SK-N-SH treated with all-trans-retinoic acid at 6 μM for 48 hours (cell line): ENCODE data around the gene RBM24.

Source experiments
- ATAC-seq: fragments of 200-7000 bp; cut with Tn5 transposase; 3 replicates; pipeline ENCODE4 v1.9.1; 2020; ENCODE audit warnings: mild to moderate bottlenecking, moderate library complexity
- ARNTL ChIP-seq: fragments of 450-650 bp; formaldehyde crosslinking; IDR thresholded peaks from 2 replicates; pipeline ENCODE4 v1.5.0; 2020; ENCODE audit warnings: low read depth, mild to moderate bottlenecking, moderate library complexity, borderline replicate concordance
- BACH2 ChIP-seq: fragments of 250-450 bp; sonication (Bioruptor Pico); IDR thresholded peaks from 2 replicates; pipeline ENCODE4 v1.9.0; 2021; ENCODE audit warnings: mild to moderate bottlenecking, borderline replicate concordance
- CSDC2 ChIP-seq: fragments of 250-450 bp; sonication (Bioruptor Pico); IDR thresholded peaks from 2 replicates; pipeline ENCODE4 v1.5.0; 2020; ENCODE audit warnings: mild to moderate bottlenecking, moderate library complexity
- ESRRG ChIP-seq: fragments of 250-450 bp; sonication (Bioruptor Pico); IDR thresholded peaks from 2 replicates; pipeline ENCODE4 v1.6.1; 2021; ENCODE audit warnings: mild to moderate bottlenecking
- GLIS3 ChIP-seq: fragments of 250-450 bp; sonication (Bioruptor Pico); IDR thresholded peaks from 2 replicates; pipeline ENCODE4 v1.5.0; 2020; ENCODE audit warnings: mild to moderate bottlenecking, moderate library complexity
- ISL1 ChIP-seq: fragments of 250-450 bp; sonication (Bioruptor Pico); IDR thresholded peaks from 2 replicates; pipeline ENCODE4 v2.1.2; 2022; ENCODE audit warnings: mild to moderate bottlenecking, moderate library complexity
- OSR1 ChIP-seq: fragments of 250-450 bp; sonication (Bioruptor Pico); IDR thresholded peaks from 2 replicates; pipeline ENCODE4 v1.8.0; 2022; ENCODE audit warnings: moderate library complexity, mild to moderate bottlenecking, inconsistent platforms
- PPARA ChIP-seq: fragments of 250-450 bp; sonication (Bioruptor Pico); IDR thresholded peaks from 2 replicates; pipeline ENCODE4 v1.5.0; 2020; ENCODE audit warnings: mild to moderate bottlenecking, borderline replicate concordance
- RARB ChIP-seq: fragments of 250-450 bp; sonication (Bioruptor Pico); IDR thresholded peaks from 2 replicates; pipeline ENCODE4 v1.8.0; 2021; ENCODE audit warnings: mild to moderate bottlenecking, moderate library complexity
- SNAI2 ChIP-seq: fragments of 250-450 bp; sonication (Bioruptor Pico); IDR thresholded peaks from 2 replicates; pipeline ENCODE4 v1.5.0; 2020; ENCODE audit warnings: mild to moderate bottlenecking, moderate library complexity
- TCF4 ChIP-seq: fragments of 250-450 bp; sonication (Bioruptor Pico); IDR thresholded peaks from 2 replicates; pipeline ENCODE4 v1.8.0; 2021; ENCODE audit warnings: mild to moderate bottlenecking, moderate library complexity, borderline replicate concordance
- TOX ChIP-seq: fragments of 250-450 bp; sonication (Bioruptor Pico); IDR thresholded peaks from 2 replicates; pipeline ENCODE4 v1.8.0; 2021; ENCODE audit warnings: mild to moderate bottlenecking, moderate library complexity, borderline replicate concordance
- ZC3H10 ChIP-seq: fragments of 250-450 bp; sonication (Bioruptor Pico); IDR thresholded peaks from 2 replicates; pipeline ENCODE4 v1.5.1; 2021; ENCODE audit warnings: mild to moderate bottlenecking, moderate library complexity
- ZFP3 ChIP-seq: fragments of 250-450 bp; sonication (Bioruptor Pico); IDR thresholded peaks from 2 replicates; pipeline ENCODE4 v1.5.0; 2020; ENCODE audit warnings: mild to moderate bottlenecking, moderate library complexity
- ZFP30 ChIP-seq: fragments of 450-650 bp; formaldehyde crosslinking; IDR thresholded peaks from 2 replicates; pipeline ENCODE4 v1.5.0; 2022; ENCODE audit warnings: mild to moderate bottlenecking, moderate library complexity
- ZNF565 ChIP-seq: fragments of 450-650 bp; formaldehyde crosslinking; conservative IDR thresholded peaks from 2 replicates; pipeline ENCODE4 v1.5.0; 2020; ENCODE audit warnings: low read depth, mild to moderate bottlenecking, moderate library complexity
- ZNF8 ChIP-seq: fragments of 450-650 bp; formaldehyde crosslinking; IDR thresholded peaks from 2 replicates; pipeline ENCODE4 v1.5.0; 2020; ENCODE audit warnings: mild to moderate bottlenecking, moderate library complexity
- TF ChIP-seq, protein P1 (sequence below): fragments of 250-450 bp; sonication (Bioruptor Pico); IDR thresholded peaks from 2 replicates; pipeline ENCODE4 v1.5.0; 2020; ENCODE audit warnings: mild to moderate bottlenecking, moderate library complexity
- TF ChIP-seq, protein P2 (sequence below): fragments of 250-450 bp; sonication (Bioruptor Pico); IDR thresholded peaks from 2 replicates; pipeline ENCODE4 v1.8.0; 2021; ENCODE audit warnings: low read depth, mild to moderate bottlenecking, moderate library complexity, borderline replicate concordance
- TF ChIP-seq, protein P3 (sequence below): fragments of 250-450 bp; sonication (Bioruptor Pico); IDR thresholded peaks from 2 replicates; pipeline ENCODE4 v1.8.0; 2020; ENCODE audit warnings: mild to moderate bottlenecking, moderate library complexity, borderline replicate concordance
- TF ChIP-seq, protein P4 (sequence below): fragments of 250-450 bp; sonication (Bioruptor Pico); IDR thresholded peaks from 2 replicates; pipeline ENCODE4 v1.5.1; 2020; ENCODE audit warnings: low read depth, mild to moderate bottlenecking, moderate library complexity

The RBM24 gene

DNA sequence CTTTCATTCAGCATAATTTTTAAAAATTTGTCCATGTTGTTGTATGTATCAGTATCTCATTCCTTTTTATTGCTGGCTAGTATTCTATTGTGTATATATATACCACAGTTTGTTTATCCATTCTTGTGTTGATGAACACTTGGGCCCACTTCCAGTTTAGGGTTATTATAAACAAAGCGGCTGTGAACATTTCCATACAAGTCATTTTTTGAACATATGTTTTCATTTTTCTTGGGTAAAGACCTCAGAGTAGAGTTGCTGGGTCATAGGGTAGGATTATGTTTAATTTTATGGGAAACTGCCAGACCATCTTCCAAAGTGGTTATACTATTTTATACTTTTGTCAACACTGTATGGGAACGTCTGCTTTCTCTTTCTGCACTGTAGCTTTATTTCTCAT lies 55.3 kb downstream of the RBM24 start:
- no peak for ATAC-seq
- TF ChIP-seq ZNF565 (no peak), ZNF8 (CRISPR knock-in tag) (peak; percentile 68; the same call in 1 of the 2 replicates)

DNA sequence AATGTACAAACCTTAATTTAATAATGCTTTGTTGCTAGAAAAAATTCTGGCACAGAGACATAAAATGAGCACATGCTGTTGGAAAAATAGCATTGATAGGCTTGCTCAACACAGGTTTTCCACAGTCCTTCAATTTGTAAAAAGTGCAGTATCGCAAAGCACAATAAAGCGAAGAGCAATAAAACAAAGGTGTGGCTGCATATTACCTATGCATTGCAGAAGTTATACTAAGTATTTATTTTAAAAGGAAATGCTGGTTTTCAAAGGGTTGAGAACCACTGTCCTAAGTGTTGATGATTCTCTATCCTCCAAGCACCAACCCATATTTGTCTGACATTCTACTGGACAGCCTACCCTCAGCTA lies 58.1 kb downstream of the RBM24 start:
- TF ChIP-seq, protein P1, sequence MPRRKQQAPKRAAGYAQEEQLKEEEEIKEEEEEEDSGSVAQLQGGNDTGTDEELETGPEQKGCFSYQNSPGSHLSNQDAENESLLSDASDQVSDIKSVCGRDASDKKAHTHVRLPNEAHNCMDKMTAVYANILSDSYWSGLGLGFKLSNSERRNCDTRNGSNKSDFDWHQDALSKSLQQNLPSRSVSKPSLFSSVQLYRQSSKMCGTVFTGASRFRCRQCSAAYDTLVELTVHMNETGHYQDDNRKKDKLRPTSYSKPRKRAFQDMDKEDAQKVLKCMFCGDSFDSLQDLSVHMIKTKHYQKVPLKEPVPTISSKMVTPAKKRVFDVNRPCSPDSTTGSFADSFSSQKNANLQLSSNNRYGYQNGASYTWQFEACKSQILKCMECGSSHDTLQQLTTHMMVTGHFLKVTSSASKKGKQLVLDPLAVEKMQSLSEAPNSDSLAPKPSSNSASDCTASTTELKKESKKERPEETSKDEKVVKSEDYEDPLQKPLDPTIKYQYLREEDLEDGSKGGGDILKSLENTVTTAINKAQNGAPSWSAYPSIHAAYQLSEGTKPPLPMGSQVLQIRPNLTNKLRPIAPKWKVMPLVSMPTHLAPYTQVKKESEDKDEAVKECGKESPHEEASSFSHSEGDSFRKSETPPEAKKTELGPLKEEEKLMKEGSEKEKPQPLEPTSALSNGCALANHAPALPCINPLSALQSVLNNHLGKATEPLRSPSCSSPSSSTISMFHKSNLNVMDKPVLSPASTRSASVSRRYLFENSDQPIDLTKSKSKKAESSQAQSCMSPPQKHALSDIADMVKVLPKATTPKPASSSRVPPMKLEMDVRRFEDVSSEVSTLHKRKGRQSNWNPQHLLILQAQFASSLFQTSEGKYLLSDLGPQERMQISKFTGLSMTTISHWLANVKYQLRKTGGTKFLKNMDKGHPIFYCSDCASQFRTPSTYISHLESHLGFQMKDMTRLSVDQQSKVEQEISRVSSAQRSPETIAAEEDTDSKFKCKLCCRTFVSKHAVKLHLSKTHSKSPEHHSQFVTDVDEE (CRISPR knock-in tag), result no peak
- no peak for TF ChIP-seq CSDC2 (CRISPR knock-in tag)
- TF ChIP-seq, all 23 proteins: peak for 0
- ATAC-seq, result no peak

DNA sequence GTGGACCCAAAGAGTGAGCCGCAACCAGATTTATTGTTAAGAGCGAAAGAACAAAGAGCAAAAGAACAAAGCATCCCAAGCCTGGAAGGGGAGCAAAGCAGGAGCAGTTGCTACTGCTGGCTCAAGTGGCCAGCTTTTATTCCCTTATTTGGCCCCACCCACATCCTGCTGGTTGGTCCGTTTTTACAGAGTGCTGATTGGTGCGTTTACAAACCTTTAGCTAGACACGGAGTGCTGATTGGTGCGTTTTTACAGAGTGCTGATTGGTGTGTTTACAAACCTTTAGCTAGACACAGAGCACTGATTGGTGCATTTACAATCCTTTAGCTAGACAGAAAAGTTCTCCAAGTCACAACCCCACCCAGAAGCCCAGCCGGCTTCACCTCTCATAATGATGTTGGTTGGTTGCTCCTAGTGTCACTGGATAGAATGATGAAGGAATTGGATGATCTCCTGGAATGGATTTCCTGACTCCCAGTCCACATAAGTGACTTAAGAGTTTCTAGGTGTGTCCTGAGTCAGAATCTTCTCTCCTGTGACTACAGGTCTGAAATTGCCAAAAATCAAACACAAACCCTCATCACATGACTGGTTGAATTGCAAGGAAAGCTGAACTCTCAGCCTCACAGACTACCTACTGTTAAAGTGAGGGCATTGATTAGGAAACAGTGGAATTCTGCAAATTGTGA lies 60.1 kb downstream of the RBM24 start:
- no peak for TF ChIP-seq RARB (CRISPR knock-in tag)
- TF ChIP-seq, protein P2, sequence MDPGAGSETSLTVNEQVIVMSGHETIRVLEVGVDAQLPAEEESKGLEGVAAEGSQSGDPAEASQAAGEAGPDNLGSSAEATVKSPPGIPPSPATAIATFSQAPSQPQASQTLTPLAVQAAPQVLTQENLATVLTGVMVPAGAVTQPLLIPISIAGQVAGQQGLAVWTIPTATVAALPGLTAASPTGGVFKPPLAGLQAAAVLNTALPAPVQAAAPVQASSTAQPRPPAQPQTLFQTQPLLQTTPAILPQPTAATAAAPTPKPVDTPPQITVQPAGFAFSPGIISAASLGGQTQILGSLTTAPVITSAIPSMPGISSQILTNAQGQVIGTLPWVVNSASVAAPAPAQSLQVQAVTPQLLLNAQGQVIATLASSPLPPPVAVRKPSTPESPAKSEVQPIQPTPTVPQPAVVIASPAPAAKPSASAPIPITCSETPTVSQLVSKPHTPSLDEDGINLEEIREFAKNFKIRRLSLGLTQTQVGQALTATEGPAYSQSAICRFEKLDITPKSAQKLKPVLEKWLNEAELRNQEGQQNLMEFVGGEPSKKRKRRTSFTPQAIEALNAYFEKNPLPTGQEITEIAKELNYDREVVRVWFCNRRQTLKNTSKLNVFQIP (CRISPR knock-in tag), result no peak
- no peak for TF ChIP-seq TOX (CRISPR knock-in tag)
- no peak for TF ChIP-seq ZNF8 (CRISPR knock-in tag)
- no peak for TF ChIP-seq ZC3H10 (CRISPR knock-in tag)
- no peak for TF ChIP-seq SNAI2 (CRISPR knock-in tag)
- TF ChIP-seq BACH2 (CRISPR knock-in tag), result no peak
- TF ChIP-seq, protein P3, sequence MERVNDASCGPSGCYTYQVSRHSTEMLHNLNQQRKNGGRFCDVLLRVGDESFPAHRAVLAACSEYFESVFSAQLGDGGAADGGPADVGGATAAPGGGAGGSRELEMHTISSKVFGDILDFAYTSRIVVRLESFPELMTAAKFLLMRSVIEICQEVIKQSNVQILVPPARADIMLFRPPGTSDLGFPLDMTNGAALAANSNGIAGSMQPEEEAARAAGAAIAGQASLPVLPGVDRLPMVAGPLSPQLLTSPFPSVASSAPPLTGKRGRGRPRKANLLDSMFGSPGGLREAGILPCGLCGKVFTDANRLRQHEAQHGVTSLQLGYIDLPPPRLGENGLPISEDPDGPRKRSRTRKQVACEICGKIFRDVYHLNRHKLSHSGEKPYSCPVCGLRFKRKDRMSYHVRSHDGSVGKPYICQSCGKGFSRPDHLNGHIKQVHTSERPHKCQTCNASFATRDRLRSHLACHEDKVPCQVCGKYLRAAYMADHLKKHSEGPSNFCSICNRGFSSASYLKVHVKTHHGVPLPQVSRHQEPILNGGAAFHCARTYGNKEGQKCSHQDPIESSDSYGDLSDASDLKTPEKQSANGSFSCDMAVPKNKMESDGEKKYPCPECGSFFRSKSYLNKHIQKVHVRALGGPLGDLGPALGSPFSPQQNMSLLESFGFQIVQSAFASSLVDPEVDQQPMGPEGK, result no peak
- TF ChIP-seq ESRRG (CRISPR knock-in tag), result no peak
- TF ChIP-seq ARNTL (CRISPR knock-in tag), result no peak
- TF ChIP-seq, protein P4, sequence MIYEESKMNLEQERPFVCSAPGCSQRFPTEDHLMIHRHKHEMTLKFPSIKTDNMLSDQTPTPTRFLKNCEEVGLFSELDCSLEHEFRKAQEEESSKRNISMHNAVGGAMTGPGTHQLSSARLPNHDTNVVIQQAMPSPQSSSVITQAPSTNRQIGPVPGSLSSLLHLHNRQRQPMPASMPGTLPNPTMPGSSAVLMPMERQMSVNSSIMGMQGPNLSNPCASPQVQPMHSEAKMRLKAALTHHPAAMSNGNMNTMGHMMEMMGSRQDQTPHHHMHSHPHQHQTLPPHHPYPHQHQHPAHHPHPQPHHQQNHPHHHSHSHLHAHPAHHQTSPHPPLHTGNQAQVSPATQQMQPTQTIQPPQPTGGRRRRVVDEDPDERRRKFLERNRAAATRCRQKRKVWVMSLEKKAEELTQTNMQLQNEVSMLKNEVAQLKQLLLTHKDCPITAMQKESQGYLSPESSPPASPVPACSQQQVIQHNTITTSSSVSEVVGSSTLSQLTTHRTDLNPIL, result no peak
- TF ChIP-seq PPARA, result no peak
- TF ChIP-seq ZFP30 (CRISPR knock-in tag), result no peak
- no peak for TF ChIP-seq OSR1 (CRISPR knock-in tag)
- no peak for TF ChIP-seq ISL1 (CRISPR knock-in tag)
- no peak for TF ChIP-seq TCF4 (CRISPR knock-in tag)
- TF ChIP-seq CSDC2 (CRISPR knock-in tag), result no peak
- no peak for TF ChIP-seq GLIS3
- ATAC-seq, result no peak

DNA sequence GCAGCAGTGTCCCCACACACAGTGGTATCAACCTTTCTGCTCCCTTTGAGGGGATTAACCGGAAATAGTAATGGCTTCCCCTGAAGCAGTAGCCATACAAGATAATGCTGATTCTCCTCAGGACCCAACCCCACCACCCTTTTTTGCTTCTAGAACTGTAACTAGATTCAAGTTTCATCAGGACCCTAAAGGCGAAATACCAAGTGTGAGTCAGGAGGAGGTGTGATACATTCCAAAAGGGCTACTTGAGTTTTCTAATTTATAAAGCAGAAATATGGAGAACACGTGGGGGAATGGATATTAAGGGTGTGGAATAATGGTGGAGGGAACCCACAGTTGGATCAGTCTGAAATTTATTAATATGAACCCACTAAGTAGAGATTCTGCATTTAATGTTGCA lies 60.7 kb downstream of the RBM24 start:
- no peak for ATAC-seq
- TF ChIP-seq ZFP3 (CRISPR knock-in tag) (no peak), CSDC2 (CRISPR knock-in tag) (no peak), TOX (CRISPR knock-in tag) (no peak), RARB (CRISPR knock-in tag) (no peak), OSR1 (CRISPR knock-in tag) (no peak), ARNTL (CRISPR knock-in tag) (no peak), TCF4 (CRISPR knock-in tag) (no peak), BACH2 (CRISPR knock-in tag) (no peak), GLIS3 (no peak)
- TF ChIP-seq, protein P3, result no peak
- TF ChIP-seq, protein P2 (CRISPR knock-in tag), result no peak
- TF ChIP-seq, protein P1 (CRISPR knock-in tag), result no peak
